HFFc6 (cell line): ENCODE measurements around the gene GIPC3. TPM values are rescaled to one million over a fixed set of nuclear protein-coding genes. Genes with fewer than 3 reads are reported as not detected.

Experiments
- DNase-seq: peaks from one replicate; pipeline ENCODE4 v3.0.0-alpha.2; 2018
- H3K27ac Mint-ChIP-seq: 2 replicates; pipeline ENCODE4 v1.8.0; 2020; ENCODE audit warnings: mild to moderate bottlenecking, mixed read lengths
- H3K27me3 Mint-ChIP-seq: 2 replicates; pipeline ENCODE4 v1.8.0; 2021; ENCODE audit warnings: mild to moderate bottlenecking, moderate library complexity, mixed read lengths; ENCODE audit not compliant: insufficient read depth
- H3K36me3 Mint-ChIP-seq: 2 replicates; pipeline ENCODE4 v1.8.0; 2021; ENCODE audit warnings: low read depth, mixed read lengths
- H3K4me1 Mint-ChIP-seq: 2 replicates; pipeline ENCODE4 v1.8.0; 2020; ENCODE audit warnings: low read depth, mixed read lengths
- H3K4me3 Mint-ChIP-seq: 2 replicates; pipeline ENCODE4 v1.8.0; 2020; ENCODE audit warnings: mild to moderate bottlenecking, moderate library complexity, mixed read lengths
- H3K9me3 Mint-ChIP-seq: 2 replicates; pipeline ENCODE4 v1.8.0; 2020; ENCODE audit warnings: mild to moderate bottlenecking, mixed read lengths
- CTCF ChIP-seq: fragments of 200-600 bp; sonication (generic); IDR thresholded peaks from 2 replicates; pipeline ENCODE4 v1.5.0; 2021; ENCODE audit warnings: antibody characterized with exemption, mild to moderate bottlenecking
- total RNA-seq, 6 experiments: library from RNA; stranded (reverse); fragmentation: NEBNext Ultra II Directional; extraction: Animal tissue kit (Norgen Biotek cat#: 25700); gene quantifications; 2 replicates in 1 of 6; 3 replicates in 5 of 6; pipeline ENCODE4 v1.2.3, GENCODE V29; 2021

GIPC3 gene
- total RNA-seq, 6 experiments from 2014 or later, result 0.10 to 0.17 (median 0.11) TPM; not detected in 2

- peaks cover 2% of the 10 kb centered on the region for H3K27me3 Mint-ChIP-seq
- DNase-seq, result no peak
- H3K36me3 Mint-ChIP-seq, result peaks cover 6% of the 10 kb centered on the region
- H3K27ac Mint-ChIP-seq, result peak overlapping the region; percentile 82
- H3K4me1 Mint-ChIP-seq, result peaks cover 14% of the 10 kb centered on the region
- no peaks in the 10 kb centered on the region for H3K9me3 Mint-ChIP-seq
- H3K4me3 Mint-ChIP-seq, result peak overlapping the region; percentile 84; the same call in 1 of the 2 replicates
- no peak for TF ChIP-seq CTCF
Observed at GRCh38 chr19:3608079-3608641, 22.9 kb downstream of the GIPC3 start.

- peaks cover 6% of the 10 kb centered on the region for H3K36me3 Mint-ChIP-seq
- peaks cover 14% of the 10 kb centered on the region for H3K4me1 Mint-ChIP-seq
- DNase-seq, result no peak
- H3K27ac Mint-ChIP-seq, result no peak overlapping the region
- H3K27me3 Mint-ChIP-seq, result peaks cover 2% of the 10 kb centered on the region
- H3K9me3 Mint-ChIP-seq, result no peaks in the 10 kb centered on the region
- TF ChIP-seq CTCF, result no peak
- no peak overlapping the region for H3K4me3 Mint-ChIP-seq
Observed at GRCh38 chr19:3608750-3609322, 23.6 kb downstream of the GIPC3 start.

- Mint-ChIP-seq H3K27ac (no peak overlapping the region), H3K27me3 (peaks cover 2% of the 10 kb centered on the region), H3K4me1 (peaks cover 14% of the 10 kb centered on the region), H3K4me3 (no peak overlapping the region), H3K9me3 (no peaks in the 10 kb centered on the region), H3K36me3 (peaks cover 6% of the 10 kb centered on the region)
- no peak for TF ChIP-seq CTCF
- DNase-seq, result no peak
Observed at GRCh38 chr19:3609779-3610719, 24.8 kb downstream of the GIPC3 start.

- Mint-ChIP-seq H3K27ac (no peak overlapping the region), H3K27me3 (peaks cover 2% of the 10 kb centered on the region), H3K4me3 (no peak overlapping the region), H3K4me1 (peaks cover 14% of the 10 kb centered on the region), H3K9me3 (no peaks in the 10 kb centered on the region), H3K36me3 (peaks cover 6% of the 10 kb centered on the region)
- no peak for TF ChIP-seq CTCF
- no peak for DNase-seq
Observed at GRCh38 chr19:3610745-3611717, 25.8 kb downstream of the GIPC3 start.

- no peak for TF ChIP-seq CTCF
- H3K4me3 Mint-ChIP-seq, result no peak overlapping the region
- H3K27ac Mint-ChIP-seq, result no peak overlapping the region
- no peak for DNase-seq
- peaks cover 3% of the 10 kb centered on the region for H3K27me3 Mint-ChIP-seq
- peaks cover 6% of the 10 kb centered on the region for H3K36me3 Mint-ChIP-seq
- peaks cover 14% of the 10 kb centered on the region for H3K4me1 Mint-ChIP-seq
- H3K9me3 Mint-ChIP-seq, result no peaks in the 10 kb centered on the region
Observed at GRCh38 chr19:3611841-3612240, 26.6 kb downstream of the GIPC3 start.
